Measurements from ENCODE around the gene SLC44A2.
"Not testable (repeated sequence)": the region's sequence is repeated elsewhere in the genome, so short reads cannot be mapped to it uniquely, and the experiment has no call there.

The SLC44A2 gene

DNA sequence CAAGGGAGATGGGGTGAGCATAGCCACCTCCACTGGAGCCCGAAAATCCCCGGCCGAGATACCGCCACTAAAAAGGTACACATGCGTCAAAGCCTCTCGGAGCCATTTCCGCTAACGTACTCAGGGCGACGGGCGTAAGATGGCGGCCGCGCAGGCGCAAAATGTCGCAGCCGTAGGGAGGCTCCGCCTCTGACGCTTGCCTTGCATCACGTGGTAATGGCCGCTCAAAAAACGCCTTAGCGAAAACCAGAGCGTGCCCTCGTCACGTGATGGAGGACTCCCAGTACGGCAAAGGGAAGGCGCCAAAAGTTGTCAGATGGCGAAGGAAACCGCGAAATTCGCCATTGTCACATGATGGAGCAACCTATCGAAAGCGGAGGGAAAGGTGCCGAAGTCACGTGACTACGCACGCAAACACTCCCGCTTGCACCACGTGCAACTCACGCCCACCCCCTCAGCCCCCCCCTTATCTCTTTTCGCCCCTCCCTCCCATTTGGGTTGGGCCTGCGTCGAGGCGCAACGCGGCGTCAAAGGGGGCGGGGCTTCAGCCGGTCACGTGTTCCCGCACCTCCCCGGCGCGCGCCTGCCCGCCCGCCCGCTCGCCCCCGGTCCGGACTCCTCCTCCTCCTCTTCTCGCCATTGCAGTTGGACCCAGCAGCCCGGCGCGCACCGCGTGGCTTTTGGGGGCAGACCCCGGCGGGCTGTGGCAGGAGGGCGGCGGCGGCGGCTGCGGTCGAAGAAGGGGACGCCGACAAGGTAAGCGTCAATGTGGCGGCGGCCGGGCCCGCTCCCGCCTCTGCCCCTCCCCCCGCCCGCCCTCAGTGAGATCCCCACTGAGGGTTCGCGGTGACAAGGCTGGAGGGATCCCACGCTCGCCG, 28.6 kb downstream of the SLC44A2 start, which contains the start of gene ILF3:
TSS of gene ILF3 (plus strand) at position 615 of the 878 bp plus-strand sequence. CDS start 16,260 bp downstream, outside the sequence.
- H3K36me3 ChIP-seq (ENCODE audit: control insufficient read depth, insufficient read depth, low read length) = peaks cover 45% of the 10 kb centered on the region
- H3K9me3 ChIP-seq (ENCODE audit: control insufficient read depth, insufficient read depth, low read length) = no peaks in the 10 kb centered on the region
- H3K4me1 ChIP-seq (ENCODE audit: control insufficient read depth, insufficient read depth, low read length) = peaks cover 10% of the 10 kb centered on the region

GRCh38 chr19:10654610-10655456, 29.5 kb downstream of the SLC44A2 start:
- no peaks in the 10 kb centered on the region for H3K9me3 ChIP-seq (ENCODE audit: control insufficient read depth, insufficient read depth, low read length)
- peaks cover 49% of the 10 kb centered on the region for H3K36me3 ChIP-seq (ENCODE audit: control insufficient read depth, insufficient read depth, low read length)
- peak overlapping the region; percentile 87 for H3K4me3 ChIP-seq (ENCODE audit: low read depth, low read length)
- H3K4me1 ChIP-seq (ENCODE audit: control insufficient read depth, insufficient read depth, low read length) = peaks cover 12% of the 10 kb centered on the region
- peak overlapping the region; percentile 98 for H3K27ac ChIP-seq (ENCODE audit: low read depth, low read length)
- peak overlapping the region; percentile 100 for H3K9ac ChIP-seq (ENCODE audit: low read depth, low read length)
- no peaks in the 10 kb centered on the region for H3K27me3 ChIP-seq (ENCODE audit: control insufficient read depth, insufficient read depth, low read length)

More for the DNA sequence above, 28.6 kb downstream of the SLC44A2 start, which contains the start of gene ILF3:
- H3K9ac ChIP-seq (ENCODE audit: low read depth, low read length) = peak within 1 kb of the TSS; percentile 100
- no peaks in the 10 kb centered on the region for H3K27me3 ChIP-seq (ENCODE audit: control insufficient read depth, insufficient read depth, low read length)
- H3K4me3 ChIP-seq (ENCODE audit: low read depth, low read length) = peak within 1 kb of the TSS; percentile 87
- H3K27ac ChIP-seq (ENCODE audit: low read depth, low read length) = peak within 1 kb of the TSS; percentile 98

DNA sequence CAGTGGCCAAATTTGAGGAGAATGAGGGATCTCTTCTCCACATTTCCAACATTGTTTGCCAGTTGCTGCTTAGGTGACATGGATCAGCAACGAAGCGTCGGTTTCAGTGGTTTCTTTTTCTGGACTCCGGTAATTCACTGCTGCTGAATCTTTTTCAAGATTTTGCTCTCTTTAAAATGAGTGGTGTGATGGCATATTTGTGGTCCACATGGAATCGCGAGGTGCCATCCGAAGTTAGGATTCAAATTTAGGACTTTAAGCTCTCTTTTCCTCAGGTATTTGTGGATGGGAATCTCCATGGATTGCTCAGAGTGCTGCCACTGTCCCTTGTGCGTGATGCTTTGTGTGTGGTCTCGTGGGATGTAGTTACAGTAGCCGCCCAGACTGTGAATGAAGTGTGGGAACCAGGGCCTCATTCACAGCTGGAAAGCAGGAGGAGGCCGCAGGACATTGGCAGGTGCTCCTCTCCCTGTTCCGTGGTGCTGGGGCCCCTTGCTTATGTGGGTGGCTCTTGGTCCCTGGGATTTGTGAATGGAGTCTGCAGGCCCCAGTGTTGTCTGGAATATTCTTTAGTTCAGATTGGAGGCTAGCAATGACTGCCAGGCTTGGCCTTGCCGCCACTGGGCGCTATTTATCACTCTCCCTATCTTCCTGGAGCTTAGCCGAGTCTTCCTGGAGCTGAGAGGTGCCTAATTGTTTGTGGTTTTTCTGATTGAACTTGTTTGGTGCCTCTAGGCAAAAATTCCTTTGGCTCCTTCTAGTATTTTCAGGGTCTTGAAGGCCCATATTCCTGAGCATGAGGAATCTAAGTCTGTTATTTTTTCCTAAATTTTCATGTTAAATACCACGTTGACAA, 30.3 kb downstream of the SLC44A2 start:
- Histone ChIP-seq H3K27me3 (ENCODE audit: control insufficient read depth, insufficient read depth, low read length) (no peaks in the 10 kb centered on the region), H3K27ac (ENCODE audit: low read depth, low read length) (peak overlapping the region; percentile 98), H3K4me1 (ENCODE audit: control insufficient read depth, insufficient read depth, low read length) (peaks cover 17% of the 10 kb centered on the region), H3K36me3 (ENCODE audit: control insufficient read depth, insufficient read depth, low read length) (peaks cover 57% of the 10 kb centered on the region), H3K9me3 (ENCODE audit: control insufficient read depth, insufficient read depth, low read length) (no peaks in the 10 kb centered on the region), H3K9ac (ENCODE audit: low read depth, low read length) (peak overlapping the region; percentile 100), H3K4me3 (ENCODE audit: low read depth, low read length) (peak overlapping the region; percentile 87)

DNA sequence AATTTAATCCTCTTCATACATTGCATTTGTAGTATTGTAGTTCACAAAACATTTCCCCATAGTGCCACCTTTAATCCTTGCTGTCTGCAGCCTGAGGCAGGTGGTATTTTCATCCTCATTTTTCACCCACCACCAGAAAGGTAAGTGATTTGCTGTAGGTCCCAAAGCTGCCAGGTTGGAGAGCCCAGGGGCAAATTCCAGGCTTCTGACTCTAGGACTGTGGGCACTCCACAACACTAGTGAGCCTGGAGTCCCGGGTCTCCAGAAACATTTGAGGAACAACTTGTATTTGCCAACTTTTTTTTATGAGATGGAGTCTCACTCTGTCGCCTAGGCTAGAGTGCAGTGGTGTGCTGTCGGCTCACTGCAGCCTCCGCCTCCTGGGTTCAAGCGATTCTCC, 35.0 kb downstream of the SLC44A2 start:
- H3K9ac ChIP-seq (ENCODE audit: low read depth, low read length) = no peak overlapping the region
- no peak overlapping the region for H3K27ac ChIP-seq (ENCODE audit: low read depth, low read length)
- peaks cover 68% of the 10 kb centered on the region for H3K36me3 ChIP-seq (ENCODE audit: control insufficient read depth, insufficient read depth, low read length)
- H3K9me3 ChIP-seq (ENCODE audit: control insufficient read depth, insufficient read depth, low read length) = no peaks in the 10 kb centered on the region
- no peak overlapping the region for H3K4me3 ChIP-seq (ENCODE audit: low read depth, low read length)
- H3K27me3 ChIP-seq (ENCODE audit: control insufficient read depth, insufficient read depth, low read length) = no peaks in the 10 kb centered on the region
- H3K4me1 ChIP-seq (ENCODE audit: control insufficient read depth, insufficient read depth, low read length) = peaks cover 17% of the 10 kb centered on the region

GRCh38 chr19:10661946-10662345, 36.6 kb downstream of the SLC44A2 start:
- H3K4me3 ChIP-seq (ENCODE audit: low read depth, low read length) = no peak overlapping the region
- peaks cover 64% of the 10 kb centered on the region for H3K36me3 ChIP-seq (ENCODE audit: control insufficient read depth, insufficient read depth, low read length)
- H3K27ac ChIP-seq (ENCODE audit: low read depth, low read length) = no peak overlapping the region

GRCh38 chr19:10662384-10663251, 37.3 kb downstream of the SLC44A2 start:
- H3K27ac ChIP-seq (ENCODE audit: low read depth, low read length) = no peak overlapping the region
- H3K27me3 ChIP-seq (ENCODE audit: control insufficient read depth, insufficient read depth, low read length) = no peaks in the 10 kb centered on the region
- no peak overlapping the region for H3K4me3 ChIP-seq (ENCODE audit: low read depth, low read length)
- H3K4me1 ChIP-seq (ENCODE audit: control insufficient read depth, insufficient read depth, low read length) = peaks cover 11% of the 10 kb centered on the region
- H3K9me3 ChIP-seq (ENCODE audit: control insufficient read depth, insufficient read depth, low read length) = no peaks in the 10 kb centered on the region
- no peak overlapping the region for H3K9ac ChIP-seq (ENCODE audit: low read depth, low read length)
- peaks cover 64% of the 10 kb centered on the region for H3K36me3 ChIP-seq (ENCODE audit: control insufficient read depth, insufficient read depth, low read length)

More at GRCh38 chr19:10661946-10662345, 36.6 kb downstream of the SLC44A2 start:
- no peaks in the 10 kb centered on the region for H3K27me3 ChIP-seq (ENCODE audit: control insufficient read depth, insufficient read depth, low read length)
- H3K4me1 ChIP-seq (ENCODE audit: control insufficient read depth, insufficient read depth, low read length) = peaks cover 11% of the 10 kb centered on the region
- no peaks in the 10 kb centered on the region for H3K9me3 ChIP-seq (ENCODE audit: control insufficient read depth, insufficient read depth, low read length)
- H3K9ac ChIP-seq (ENCODE audit: low read depth, low read length) = no peak overlapping the region

DNA sequence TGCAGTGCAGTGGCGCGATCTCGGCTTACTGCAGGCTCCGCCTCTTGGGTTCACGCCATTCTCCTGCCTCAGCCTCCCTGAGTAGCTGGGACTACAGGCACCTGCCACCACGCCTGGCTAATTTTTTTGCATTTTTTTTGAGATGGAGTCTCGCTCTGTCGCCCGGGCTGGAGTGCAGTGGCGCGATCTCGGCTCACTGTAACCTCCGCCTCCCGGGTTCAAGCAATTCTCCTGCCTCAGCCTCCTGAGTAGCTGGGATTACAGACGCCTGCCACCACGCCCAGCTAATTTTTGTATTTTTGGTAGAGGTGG, 37.9 kb downstream of the SLC44A2 start:
- not testable (repeated sequence) for H3K4me3 ChIP-seq (ENCODE audit: low read depth, low read length); H3K9ac ChIP-seq (ENCODE audit: low read depth, low read length); H3K27ac ChIP-seq (ENCODE audit: low read depth, low read length); H3K9me3 ChIP-seq (ENCODE audit: control insufficient read depth, insufficient read depth, low read length); H3K27me3 ChIP-seq (ENCODE audit: control insufficient read depth, insufficient read depth, low read length)
- H3K36me3 ChIP-seq (ENCODE audit: control insufficient read depth, insufficient read depth, low read length) = peaks cover 64% of the 10 kb centered on the region
- peaks cover 11% of the 10 kb centered on the region for H3K4me1 ChIP-seq (ENCODE audit: control insufficient read depth, insufficient read depth, low read length)

GRCh38 chr19:10667867-10668266, 42.5 kb downstream of the SLC44A2 start:
- Histone ChIP-seq H3K9ac (ENCODE audit: low read depth, low read length) (no peak overlapping the region), H3K9me3 (ENCODE audit: control insufficient read depth, insufficient read depth, low read length) (no peaks in the 10 kb centered on the region), H3K27ac (ENCODE audit: low read depth, low read length) (no peak overlapping the region), H3K36me3 (ENCODE audit: control insufficient read depth, insufficient read depth, low read length) (peaks cover 65% of the 10 kb centered on the region), H3K4me1 (ENCODE audit: control insufficient read depth, insufficient read depth, low read length) (no peaks in the 10 kb centered on the region), H3K4me3 (ENCODE audit: low read depth, low read length) (no peak overlapping the region), H3K27me3 (ENCODE audit: control insufficient read depth, insufficient read depth, low read length) (no peaks in the 10 kb centered on the region)

DNA sequence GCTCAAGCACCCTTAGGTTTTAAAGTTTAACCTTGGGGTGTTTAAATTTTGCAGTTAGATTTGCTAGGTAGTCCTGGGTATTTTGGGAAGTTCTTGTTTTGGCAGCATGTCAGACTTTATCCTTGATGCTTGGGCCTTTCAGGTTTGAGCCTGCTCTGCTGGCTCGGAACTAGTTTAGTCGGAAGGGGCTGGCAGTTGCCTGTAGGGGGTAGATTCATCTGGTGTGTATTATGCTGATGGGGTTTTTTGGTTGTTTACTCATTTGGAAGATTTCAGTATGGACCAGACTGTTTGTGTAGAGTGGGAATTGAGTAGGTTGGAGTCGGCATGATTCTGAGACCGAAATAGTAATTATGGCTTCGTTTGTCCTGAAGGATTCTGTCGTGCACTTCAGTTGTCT, 43.9 kb downstream of the SLC44A2 start:
- H3K9ac ChIP-seq (ENCODE audit: low read depth, low read length) = no peak overlapping the region
- H3K4me3 ChIP-seq (ENCODE audit: low read depth, low read length) = no peak overlapping the region
- no peaks in the 10 kb centered on the region for H3K27me3 ChIP-seq (ENCODE audit: control insufficient read depth, insufficient read depth, low read length)
- H3K36me3 ChIP-seq (ENCODE audit: control insufficient read depth, insufficient read depth, low read length) = peaks cover 77% of the 10 kb centered on the region
- no peak overlapping the region for H3K27ac ChIP-seq (ENCODE audit: low read depth, low read length)
- no peaks in the 10 kb centered on the region for H3K9me3 ChIP-seq (ENCODE audit: control insufficient read depth, insufficient read depth, low read length)
- no peaks in the 10 kb centered on the region for H3K4me1 ChIP-seq (ENCODE audit: control insufficient read depth, insufficient read depth, low read length)

DNA sequence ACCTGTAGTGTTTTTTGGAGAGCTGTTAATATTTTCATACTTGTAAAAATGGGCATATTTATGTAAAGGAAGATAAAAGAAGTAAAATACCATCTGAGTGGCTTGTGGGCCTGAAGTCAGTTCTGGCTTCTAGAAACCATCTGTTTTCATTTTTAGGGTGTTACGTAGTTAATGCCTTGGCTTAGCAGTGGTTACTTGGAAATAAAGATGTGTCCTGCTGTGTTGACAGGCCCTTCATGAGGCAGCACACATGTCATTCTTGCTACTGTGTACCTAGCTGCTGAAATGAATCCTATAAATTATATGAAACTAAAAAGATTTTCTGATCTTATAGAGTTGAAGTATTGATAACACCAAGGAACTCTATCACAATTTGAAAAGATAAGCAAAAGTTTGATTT, 44.8 kb downstream of the SLC44A2 start:
- Histone ChIP-seq H3K9me3 (ENCODE audit: control insufficient read depth, insufficient read depth, low read length) (no peaks in the 10 kb centered on the region), H3K36me3 (ENCODE audit: control insufficient read depth, insufficient read depth, low read length) (peaks cover 87% of the 10 kb centered on the region), H3K9ac (ENCODE audit: low read depth, low read length) (no peak overlapping the region), H3K4me1 (ENCODE audit: control insufficient read depth, insufficient read depth, low read length) (no peaks in the 10 kb centered on the region), H3K4me3 (ENCODE audit: low read depth, low read length) (no peak overlapping the region), H3K27me3 (ENCODE audit: control insufficient read depth, insufficient read depth, low read length) (no peaks in the 10 kb centered on the region), H3K27ac (ENCODE audit: low read depth, low read length) (no peak overlapping the region)
